ENCODE measurements around the gene NIPA2. TPM values are rescaled to one million over a fixed set of nuclear protein-coding genes. Genes with fewer than 3 reads are reported as not detected.

NIPA2 gene
- total RNA-seq, 1 donor from 2014 or later = 51.5 TPM

- no peak for DNase-seq (ENCODE audit: low spot score)
- peaks cover 7% of the 10 kb centered on the region for H3K27me3 Mint-ChIP-seq (ENCODE audit: insufficient read depth, low read depth)
- Histone ChIP-seq H4K20me1 (ENCODE audit: low read depth) (no peaks in the 10 kb centered on the region), H3K27me3 (no peaks in the 10 kb centered on the region), H3K4me2 (no peak overlapping the region), H3K9me3 (ENCODE audit: low read depth) (no peaks in the 10 kb centered on the region), H3K36me3 (peaks cover 7% of the 10 kb centered on the region), H3K27ac (no peak overlapping the region), H2AFZ (replicated peaks) (no peak overlapping the region), H3K9ac (no peak overlapping the region), H3K4me3 (no peak overlapping the region), H3K79me2 (ENCODE audit: low read depth) (no peaks in the 10 kb centered on the region), H3K4me1 (no peaks in the 10 kb centered on the region), H3F3A (ENCODE audit: low read depth) (no peaks in the 10 kb centered on the region)
- no peak overlapping the region for H3K4me3 Mint-ChIP-seq
- peaks cover 44% of the 10 kb centered on the region for H3K36me3 Mint-ChIP-seq
- no peaks in the 10 kb centered on the region for H3K9me3 Mint-ChIP-seq
- no peaks in the 10 kb centered on the region for H3K4me1 Mint-ChIP-seq
- no peak overlapping the region for H3K27ac Mint-ChIP-seq
- TF ChIP-seq EZH2phosphoT487 (IDR thresholded peaks at IDR 0.05) = no peak
- TF ChIP-seq CTCF (IDR thresholded peaks at IDR 0.05) = no peak
- no peak for TF ChIP-seq EZH2 (IDR thresholded peaks at IDR 0.05)
Measured at GRCh38 chr15:22911306-22911705, 72.8 kb downstream of the NIPA2 start.

- H3K27me3 ChIP-seq = no peaks in the 10 kb centered on the region
- H3K9ac ChIP-seq = no peak overlapping the region
- no peaks in the 10 kb centered on the region for H3K4me1 ChIP-seq
- Mint-ChIP-seq H3K4me3 (no peak overlapping the region), H3K9me3 (no peaks in the 10 kb centered on the region), H3K27me3 (ENCODE audit: insufficient read depth, low read depth) (peaks cover 7% of the 10 kb centered on the region), H3K27ac (no peak overlapping the region), H3K36me3 (peaks cover 45% of the 10 kb centered on the region), H3K4me1 (no peaks in the 10 kb centered on the region)
- H3K27ac ChIP-seq = no peak overlapping the region
- H3K4me3 ChIP-seq = no peak overlapping the region
- H3K4me2 ChIP-seq = no peak overlapping the region
- no peak for DNase-seq (ENCODE audit: low spot score)
- H3K79me2 ChIP-seq (ENCODE audit: low read depth) = no peaks in the 10 kb centered on the region
- H3K9me3 ChIP-seq (ENCODE audit: low read depth) = no peaks in the 10 kb centered on the region
- TF ChIP-seq EZH2phosphoT487 (IDR thresholded peaks at IDR 0.05) (no peak), EZH2 (IDR thresholded peaks at IDR 0.05) (no peak), CTCF (IDR thresholded peaks at IDR 0.05) (no peak)
- H3F3A ChIP-seq (ENCODE audit: low read depth) = no peaks in the 10 kb centered on the region
- H3K36me3 ChIP-seq = peaks cover 7% of the 10 kb centered on the region
- no peaks in the 10 kb centered on the region for H4K20me1 ChIP-seq (ENCODE audit: low read depth)
- no peak overlapping the region for H2AFZ ChIP-seq (replicated peaks)
Measured at GRCh38 chr15:22912256-22912655, 73.8 kb downstream of the NIPA2 start.

- no peaks in the 10 kb centered on the region for H3K79me2 ChIP-seq (ENCODE audit: low read depth)
- no peak overlapping the region for H3K4me3 ChIP-seq
- Mint-ChIP-seq H3K36me3 (peaks cover 39% of the 10 kb centered on the region), H3K4me1 (no peaks in the 10 kb centered on the region), H3K9me3 (no peaks in the 10 kb centered on the region), H3K4me3 (no peak overlapping the region), H3K27ac (no peak overlapping the region), H3K27me3 (ENCODE audit: insufficient read depth, low read depth) (peaks cover 4% of the 10 kb centered on the region)
- no peaks in the 10 kb centered on the region for H3K9me3 ChIP-seq (ENCODE audit: low read depth)
- H3F3A ChIP-seq (ENCODE audit: low read depth) = no peaks in the 10 kb centered on the region
- H3K4me2 ChIP-seq = no peak overlapping the region
- TF ChIP-seq CTCF (IDR thresholded peaks at IDR 0.05) = no peak
- no peak for TF ChIP-seq EZH2 (IDR thresholded peaks at IDR 0.05)
- TF ChIP-seq EZH2phosphoT487 (IDR thresholded peaks at IDR 0.05) = no peak
- H2AFZ ChIP-seq (replicated peaks) = no peak overlapping the region
- no peaks in the 10 kb centered on the region for H3K27me3 ChIP-seq
- no peak for DNase-seq (ENCODE audit: low spot score)
- H3K9ac ChIP-seq = no peak overlapping the region
- no peaks in the 10 kb centered on the region for H4K20me1 ChIP-seq (ENCODE audit: low read depth)
- peaks cover 7% of the 10 kb centered on the region for H3K36me3 ChIP-seq
- H3K27ac ChIP-seq = no peak overlapping the region
- no peaks in the 10 kb centered on the region for H3K4me1 ChIP-seq
Measured at GRCh38 chr15:22913646-22914380, 75.3 kb downstream of the NIPA2 start.

Data from neural progenitor cell (in vitro differentiated cells).